ENCODE measurements around the gene MNS1.
"Not testable (repeated sequence)": the region's sequence is repeated elsewhere in the genome, so short reads cannot be mapped to it uniquely, and the experiment has no call there.

The MNS1 gene

DNA sequence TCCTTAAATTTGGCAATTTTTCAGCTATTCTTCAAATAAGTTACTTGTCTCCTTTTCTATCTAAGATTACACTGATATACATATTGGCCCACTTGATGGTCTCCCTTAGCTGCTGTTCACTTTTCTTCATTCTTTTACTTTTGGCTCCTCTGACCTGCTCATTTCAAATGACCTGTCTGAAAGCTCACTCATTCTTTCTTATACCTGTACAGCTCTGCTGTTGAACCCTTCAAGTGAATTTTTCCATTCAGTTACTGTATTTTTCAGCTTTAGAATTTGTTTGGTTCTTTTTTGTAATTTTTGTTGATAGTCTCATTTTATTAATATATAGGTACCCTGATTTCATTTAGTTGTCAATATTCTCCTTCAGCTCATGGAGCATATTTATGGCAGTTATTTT is 39.7 kb downstream of the MNS1 start:
- H3K36me3 ChIP-seq (ENCODE audit: insufficient read depth, low read length): peaks cover 18% of the 10 kb centered on the region

GRCh38 chr15:56413114-56413733 is 51.7 kb downstream of the MNS1 start:
- not testable (repeated sequence) for H3K4me2 ChIP-seq (ENCODE audit: low read length); H3K79me2 ChIP-seq (ENCODE audit: insufficient read depth, low read length); H3F3A ChIP-seq (ENCODE audit: insufficient read depth, low read length); H3K9ac ChIP-seq (ENCODE audit: low read length); H3K4me3 ChIP-seq (ENCODE audit: low read depth, low read length, poor library complexity, severe bottlenecking); H3K27ac ChIP-seq (ENCODE audit: low read depth, low read length, poor library complexity, severe bottlenecking); H3K9me3 ChIP-seq (ENCODE audit: low read length); H3K27me3 ChIP-seq (ENCODE audit: insufficient read depth, low read length); H3K9me2 ChIP-seq (ENCODE audit: low read depth, low read length); H3K36me3 ChIP-seq (ENCODE audit: insufficient read depth, low read length); H4K20me1 ChIP-seq (ENCODE audit: insufficient read depth, low read length); H3K4me1 ChIP-seq (ENCODE audit: insufficient read depth, low read length, severe bottlenecking); H2AFZ ChIP-seq (ENCODE audit: low read length)

More for the DNA sequence above, 39.7 kb downstream of the MNS1 start:
- Histone ChIP-seq H3K4me1 (ENCODE audit: insufficient read depth, low read length, severe bottlenecking) (no peaks in the 10 kb centered on the region), H2AFZ (ENCODE audit: low read length) (no peak overlapping the region), H3K4me3 (ENCODE audit: low read depth, low read length, poor library complexity, severe bottlenecking) (no peak overlapping the region), H3K9ac (ENCODE audit: low read length) (no peak overlapping the region), H3K27ac (ENCODE audit: low read depth, low read length, poor library complexity, severe bottlenecking) (no peak overlapping the region), H3K79me2 (ENCODE audit: insufficient read depth, low read length) (no peaks in the 10 kb centered on the region), H3K9me2 (ENCODE audit: low read depth, low read length) (no peaks in the 10 kb centered on the region), H3K4me2 (ENCODE audit: low read length) (no peak overlapping the region), H3F3A (ENCODE audit: insufficient read depth, low read length) (no peaks in the 10 kb centered on the region), H3K9me3 (ENCODE audit: low read length) (0 out of 2 replicates have a peak, but pooled peaks cover 2% of the 10 kb centered on the region), H4K20me1 (ENCODE audit: insufficient read depth, low read length) (no peaks in the 10 kb centered on the region), H3K27me3 (ENCODE audit: insufficient read depth, low read length) (no peaks in the 10 kb centered on the region)
- TF ChIP-seq CTCF (IDR thresholded peaks at IDR 0.05; ENCODE audit: low read length): no peak
- no peak for TF ChIP-seq EZH2 (IDR thresholded peaks at IDR 0.05; ENCODE audit: borderline replicate concordance, low read length)

GRCh38 chr15:56411122-56411749 is 53.7 kb downstream of the MNS1 start:
- Histone ChIP-seq H3K4me2 (ENCODE audit: low read length) (no peak overlapping the region), H3K9me2 (ENCODE audit: low read depth, low read length) (no peaks in the 10 kb centered on the region; the same call in 1 of the 2 replicates), H3K27ac (ENCODE audit: low read depth, low read length, poor library complexity, severe bottlenecking) (no peak overlapping the region), H3K4me1 (ENCODE audit: insufficient read depth, low read length, severe bottlenecking) (no peaks in the 10 kb centered on the region), H3K27me3 (ENCODE audit: insufficient read depth, low read length) (no peaks in the 10 kb centered on the region), H4K20me1 (ENCODE audit: insufficient read depth, low read length) (no peaks in the 10 kb centered on the region), H3K9me3 (ENCODE audit: low read length) (peaks cover 6% of the 10 kb centered on the region; the same call in 1 of the 2 replicates), H3K79me2 (ENCODE audit: insufficient read depth, low read length) (no peaks in the 10 kb centered on the region), H3K4me3 (ENCODE audit: low read depth, low read length, poor library complexity, severe bottlenecking) (no peak overlapping the region), H3K36me3 (ENCODE audit: insufficient read depth, low read length) (no peaks in the 10 kb centered on the region), H2AFZ (ENCODE audit: low read length) (no peak overlapping the region), H3K9ac (ENCODE audit: low read length) (no peak overlapping the region), H3F3A (ENCODE audit: insufficient read depth, low read length) (no peaks in the 10 kb centered on the region; the same call in 1 of the 2 replicates)
- TF ChIP-seq CTCF (IDR thresholded peaks at IDR 0.05; ENCODE audit: low read length): no peak
- no peak for TF ChIP-seq EZH2 (IDR thresholded peaks at IDR 0.05; ENCODE audit: borderline replicate concordance, low read length)
